ENCODE data around the gene DNAJB13. TPM values are rescaled to one million over a fixed set of nuclear protein-coding genes. Genes with fewer than 3 reads are reported as not detected.

Gene DNAJB13
- polyA plus RNA-seq, 6 donors from 2014 or later = 0.32 to 0.72 (median 0.37) TPM; not detected in 2

GRCh38 chr11:73958521-73959141, 7.8 kb downstream of the DNAJB13 start:
- Mint-ChIP-seq H3K4me1 (peaks cover 0 to 7% (median 0%) of the 10 kb centered on the region in 3 donors), H3K27ac (peak overlapping the region in 3 of 6 donors; percentile 16 to 72 (median 38)), H3K9me3 (no peaks in the 10 kb centered on the region), H3K4me3 (peak overlapping the region in 1 of 8 donors; percentile 21), H3K36me3 (no peaks in the 10 kb centered on the region), H3K27me3 (peaks cover 6 to 25% (median 19%) of the 10 kb centered on the region in 3 donors)
- ATAC-seq (ENCODE audit: low read depth in 2 of 2) = no peak
- DNase-seq = no peak

GRCh38 chr11:73961321-73961720, 10.5 kb downstream of the DNAJB13 start:
- ATAC-seq (ENCODE audit: low read depth in 2 of 2) = no peak
- no peak for DNase-seq
- Mint-ChIP-seq H3K4me3 (no peak overlapping the region), H3K27ac (peak overlapping the region in 1 of 6 donors; percentile 66), H3K9me3 (no peaks in the 10 kb centered on the region), H3K27me3 (peaks cover 6 to 19% (median 14%) of the 10 kb centered on the region in 3 donors), H3K4me1 (peaks cover 11 to 16% (median 13%) of the 10 kb centered on the region in 3 donors), H3K36me3 (no peaks in the 10 kb centered on the region)

- Mint-ChIP-seq H3K27me3 (peaks cover 5 to 10% (median 6%) of the 10 kb centered on the region in 3 donors), H3K4me1 (peaks cover 9 to 16% (median 11%) of the 10 kb centered on the region in 3 donors), H3K9me3 (no peaks in the 10 kb centered on the region), H3K27ac (peak overlapping the region in 1 of 6 donors; percentile 34), H3K36me3 (no peaks in the 10 kb centered on the region), H3K4me3 (no peak overlapping the region)
- DNase-seq (no peak), ATAC-seq (ENCODE audit: low read depth in 2 of 2) (no peak)
These were observed 11.4 kb downstream of the DNAJB13 start for GRCh38 chr11:73962101-73962705.

GRCh38 chr11:73963861-73964260, 13.0 kb downstream of the DNAJB13 start:
- Mint-ChIP-seq H3K36me3 (no peaks in the 10 kb centered on the region), H3K27me3 (no peaks in the 10 kb centered on the region), H3K9me3 (no peaks in the 10 kb centered on the region), H3K4me3 (peak overlapping the region in 4 of 8 donors; percentile 2 to 42 (median 19)), H3K27ac (peak overlapping the region in 4 of 6 donors; percentile 57 to 93 (median 71)), H3K4me1 (peaks cover 18 to 29% (median 23%) of the 10 kb centered on the region in 3 donors)
- ATAC-seq (ENCODE audit: low read depth in 2 of 2) (peak in 1 of 2 donors; percentile 3), DNase-seq (no peak)

GRCh38 chr11:73965076-73965763, 14.4 kb downstream of the DNAJB13 start:
- H3K27me3 Mint-ChIP-seq = no peaks in the 10 kb centered on the region
- H3K36me3 Mint-ChIP-seq = no peaks in the 10 kb centered on the region
- H3K9me3 Mint-ChIP-seq = no peaks in the 10 kb centered on the region
- H3K27ac Mint-ChIP-seq = peak overlapping the region in 2 of 6 donors; percentile 37 to 54
- no peak overlapping the region for H3K4me3 Mint-ChIP-seq
- no peak for DNase-seq
- ATAC-seq (ENCODE audit: low read depth in 2 of 2) = no peak
- H3K4me1 Mint-ChIP-seq = peaks cover 31 to 43% (median 37%) of the 10 kb centered on the region in 3 donors

- Mint-ChIP-seq H3K27ac (peak overlapping the region in 2 of 6 donors; percentile 54 to 60), H3K9me3 (no peaks in the 10 kb centered on the region), H3K4me3 (peak overlapping the region in 1 of 8 donors; percentile 22), H3K36me3 (no peaks in the 10 kb centered on the region), H3K27me3 (no peaks in the 10 kb centered on the region), H3K4me1 (peaks cover 33 to 48% (median 42%) of the 10 kb centered on the region in 3 donors)
- no peak for ATAC-seq (ENCODE audit: low read depth in 2 of 2)
- DNase-seq = no peak
These were observed 14.9 kb downstream of the DNAJB13 start for GRCh38 chr11:73965764-73966121.

GRCh38 chr11:73968356-73968966, 17.6 kb downstream of the DNAJB13 start:
- H3K4me1 Mint-ChIP-seq = peaks cover 55 to 75% (median 69%) of the 10 kb centered on the region in 3 donors
- peak overlapping the region; percentile 62 to 99 (median 88) for H3K27ac Mint-ChIP-seq
- H3K36me3 Mint-ChIP-seq = no peaks in the 10 kb centered on the region
- ATAC-seq (ENCODE audit: low read depth in 2 of 2) = no peak
- DNase-seq = no peak
- H3K4me3 Mint-ChIP-seq = peak overlapping the region in 5 of 8 donors; percentile 14 to 61 (median 47)
- H3K27me3 Mint-ChIP-seq = no peaks in the 10 kb centered on the region
- no peaks in the 10 kb centered on the region for H3K9me3 Mint-ChIP-seq

- Mint-ChIP-seq H3K27ac (peak overlapping the region; percentile 62 to 99 (median 89)), H3K9me3 (no peaks in the 10 kb centered on the region), H3K4me1 (peaks cover 59 to 77% (median 74%) of the 10 kb centered on the region in 3 donors), H3K27me3 (no peaks in the 10 kb centered on the region), H3K36me3 (peaks cover 0 to 4% of the 10 kb centered on the region in 2 donors), H3K4me3 (peak overlapping the region in 4 of 8 donors; percentile 5 to 30 (median 16))
- no peak for DNase-seq
- no peak for ATAC-seq (ENCODE audit: low read depth in 2 of 2)
These were observed 18.3 kb downstream of the DNAJB13 start for GRCh38 chr11:73969091-73969490.

GRCh38 chr11:73969991-73970800, 19.4 kb downstream of the DNAJB13 start:
- ATAC-seq (ENCODE audit: low read depth in 2 of 2) (peak in 1 of 2 donors; percentile 4), DNase-seq (no peak)
- peaks cover 11 to 15% of the 10 kb centered on the region in 2 donors for H3K36me3 Mint-ChIP-seq
- peaks cover 65 to 81% (median 79%) of the 10 kb centered on the region in 3 donors for H3K4me1 Mint-ChIP-seq
- peak overlapping the region in 7 of 8 donors; percentile 9 to 79 (median 56) for H3K4me3 Mint-ChIP-seq
- peak overlapping the region; percentile 44 to 99 (median 86) for H3K27ac Mint-ChIP-seq
- H3K27me3 Mint-ChIP-seq = no peaks in the 10 kb centered on the region
- peaks cover 0 to 2% (median 0%) of the 10 kb centered on the region in 7 donors for H3K9me3 Mint-ChIP-seq

- Mint-ChIP-seq H3K9me3 (peaks cover 0 to 5% (median 0%) of the 10 kb centered on the region in 7 donors), H3K27ac (peak overlapping the region; percentile 86 to 99 (median 92)), H3K27me3 (no peaks in the 10 kb centered on the region), H3K4me1 (peaks cover 72 to 87% (median 87%) of the 10 kb centered on the region in 3 donors), H3K36me3 (peaks cover 18 to 19% of the 10 kb centered on the region in 2 donors), H3K4me3 (peak overlapping the region in 6 of 8 donors; percentile 37 to 70 (median 53))
- DNase-seq (no peak), ATAC-seq (ENCODE audit: low read depth in 2 of 2) (peak in 1 of 2 donors; percentile 12)
These were observed 20.4 kb downstream of the DNAJB13 start for GRCh38 chr11:73971175-73971719.

- no peak for ATAC-seq (ENCODE audit: low read depth in 2 of 2)
- no peak for DNase-seq
- peaks cover 22 to 28% of the 10 kb centered on the region in 2 donors for H3K36me3 Mint-ChIP-seq
- H3K4me3 Mint-ChIP-seq = peak overlapping the region in 5 of 8 donors; percentile 6 to 65 (median 53)
- H3K27ac Mint-ChIP-seq = peak overlapping the region; percentile 51 to 99 (median 94)
- peaks cover 0 to 5% (median 0%) of the 10 kb centered on the region in 7 donors for H3K9me3 Mint-ChIP-seq
- peaks cover 80 to 96% (median 92%) of the 10 kb centered on the region in 3 donors for H3K4me1 Mint-ChIP-seq
- H3K27me3 Mint-ChIP-seq = no peaks in the 10 kb centered on the region
These were observed 21.4 kb downstream of the DNAJB13 start for GRCh38 chr11:73972187-73972586.
